GM23338 (cell line): Measurements from ENCODE around the gene CALR. TPM values are rescaled to one million over a fixed set of nuclear protein-coding genes. Genes with fewer than 3 reads are reported as not detected.

Source experiments
- ATAC-seq: fragments of 200-7000 bp; cut with Tn5 transposase; 3 replicates; pipeline ENCODE4 v1.9.1; 2020
- DNase-seq: peaks from one replicate; pipeline ENCODE4 v3.0.0-alpha.2; 2015; ENCODE audit warnings: low spot score
- H2AFZ ChIP-seq: fragments of 200-600 bp; sonication (generic); 2 replicates; pipeline ENCODE4 v1.8.0; 2016; ENCODE audit warnings: antibody characterized with exemption, mild to moderate bottlenecking, moderate library complexity
- H3F3A ChIP-seq: fragments of 200-600 bp; sonication (generic); replicated peaks from 2 replicates; pipeline ENCODE4 v1.8.0; 2017; ENCODE audit warnings: antibody characterized with exemption, mixed run types, low read depth
- H3K27ac ChIP-seq: fragments of 200-600 bp; sonication (generic); 2 replicates; pipeline ENCODE4 v1.6.1; 2016; ENCODE audit warnings: low read depth
- H3K27me3 ChIP-seq: fragments of 200-600 bp; sonication (generic); 2 replicates; pipeline ENCODE4 v1.8.0; 2016; ENCODE audit warnings: mild to moderate bottlenecking, mixed run types, moderate library complexity; ENCODE audit not compliant: insufficient read depth
- H3K36me3 ChIP-seq: fragments of 200-600 bp; sonication (generic); 2 replicates; pipeline ENCODE4 v1.8.0; 2016; ENCODE audit warnings: mild to moderate bottlenecking; ENCODE audit not compliant: insufficient read depth
- H3K4me1 ChIP-seq: fragments of 200-600 bp; sonication (generic); 2 replicates; pipeline ENCODE4 v1.8.0; 2016; ENCODE audit warnings: mild to moderate bottlenecking, moderate library complexity; ENCODE audit not compliant: insufficient read depth
- H3K4me2 ChIP-seq: fragments of 200-600 bp; sonication (generic); 2 replicates; pipeline ENCODE4 v1.7.1; 2017; ENCODE audit warnings: mixed run types
- H3K4me3 ChIP-seq: fragments of 200-600 bp; sonication (generic); 2 replicates; pipeline ENCODE4 v1.6.1; 2016; ENCODE audit warnings: mixed run types
- H3K79me2 ChIP-seq: fragments of 200-600 bp; sonication (generic); replicated peaks from 2 replicates; pipeline ENCODE4 v1.8.0; 2017; ENCODE audit warnings: mild to moderate bottlenecking; ENCODE audit not compliant: insufficient read depth
- H3K9me2 ChIP-seq: fragments of 200-600 bp; sonication (generic); 2 replicates; pipeline ENCODE4 v1.8.0; 2017; ENCODE audit not compliant: insufficient read depth
- H4K20me1 ChIP-seq: fragments of 200-600 bp; sonication (generic); replicated peaks from 2 replicates; pipeline ENCODE4 v1.8.0; 2017; ENCODE audit warnings: mild to moderate bottlenecking; ENCODE audit not compliant: insufficient read depth
- H3K27ac Mint-ChIP-seq: 2 replicates; pipeline ENCODE4 v1.8.0; 2020; ENCODE audit warnings: inconsistent platforms, mild to moderate bottlenecking, moderate library complexity, mixed read lengths
- H3K27me3 Mint-ChIP-seq: 3 replicates; pipeline ENCODE4 v1.8.0; 2022; ENCODE audit warnings: low read depth, mild to moderate bottlenecking, moderate library complexity, mixed read lengths, inconsistent platforms; ENCODE audit not compliant: insufficient read depth, poor library complexity
- H3K36me3 Mint-ChIP-seq: 3 replicates; pipeline ENCODE4 v1.8.0; 2021; ENCODE audit warnings: low read depth, mild to moderate bottlenecking, inconsistent platforms, moderate library complexity, mixed read lengths
- H3K4me1 Mint-ChIP-seq: 3 replicates; pipeline ENCODE4 v1.8.0; 2020; ENCODE audit warnings: mild to moderate bottlenecking, inconsistent platforms, mixed read lengths
- H3K4me3 Mint-ChIP-seq: 3 replicates; pipeline ENCODE4 v1.8.0; 2021; ENCODE audit warnings: moderate library complexity, mild to moderate bottlenecking, inconsistent platforms, mixed read lengths
- H3K9me3 Mint-ChIP-seq: 3 replicates; pipeline ENCODE4 v1.8.0; 2020; ENCODE audit warnings: moderate library complexity, mild to moderate bottlenecking, inconsistent platforms, mixed read lengths
- POLR2AphosphoS5 ChIP-seq: IDR thresholded peaks from 2 replicates; pipeline ENCODE4 v1.6.1; 2016; ENCODE audit warnings: antibody characterized with exemption, low read depth
- REST ChIP-seq: IDR thresholded peaks from one replicate; pipeline ENCODE4 v1.6.1; 2018; ENCODE audit warnings: antibody characterized with exemption; ENCODE audit not compliant: unreplicated experiment
- ZNF114 ChIP-seq: fragments of 250-450 bp; sonication (Bioruptor Pico); IDR thresholded peaks from 2 replicates; pipeline ENCODE4 v1.5.0; 2020; ENCODE audit warnings: mild to moderate bottlenecking, moderate library complexity
- ZNF462 ChIP-seq: fragments of 250-450 bp; sonication (Bioruptor Pico); IDR thresholded peaks from 2 replicates; pipeline ENCODE4 v1.5.0; 2020; ENCODE audit warnings: mild to moderate bottlenecking, moderate library complexity
- polyA plus RNA-seq: library from polyadenylated mRNA; unstranded; fragments of >200 nt; fragmentation: Nextera tagmentation; extraction: Ambion mirVana; gene quantifications from 2 replicates; pipeline ENCODE4 v1.2.1, GENCODE V29; 2016
- total RNA-seq: library from RNA; depleted of rRNA; stranded (reverse); fragments of >200 nt; shearing (Covaris generic); gene quantifications from 2 replicates; pipeline ENCODE4 v1.2.3, GENCODE V29; 2014

CALR gene
- total and polyA plus RNA-seq, 2 experiments from 2014 or later = 760 to 1,131 TPM

GRCh38 chr19:12979974-12980373 lies 41.6 kb downstream of the CALR start:
- Histone ChIP-seq H3K4me3 (no peak overlapping the region), H2AFZ (no peak overlapping the region), H3K27me3 (peaks cover 22% of the 10 kb centered on the region), H3F3A (peaks cover 7% of the 10 kb centered on the region; the same call in 1 of the 2 replicates), H3K4me2 (no peak overlapping the region), H4K20me1 (no peaks in the 10 kb centered on the region), H3K4me1 (no peaks in the 10 kb centered on the region; the same call in 1 of the 2 replicates), H3K36me3 (no peaks in the 10 kb centered on the region), H3K27ac (no peak overlapping the region), H3K9me2 (no peaks in the 10 kb centered on the region), H3K79me2 (no peaks in the 10 kb centered on the region)
- no peak overlapping the region for H3K4me3 Mint-ChIP-seq
- H3K27me3 Mint-ChIP-seq = peaks cover 10% of the 10 kb centered on the region
- ATAC-seq = no peak
- TF ChIP-seq REST = no peak
- TF ChIP-seq POLR2AphosphoS5 = no peak
- no peak for TF ChIP-seq ZNF462
- TF ChIP-seq ZNF114 = no peak
- H3K36me3 Mint-ChIP-seq = no peaks in the 10 kb centered on the region
- H3K4me1 Mint-ChIP-seq = peaks cover 2% of the 10 kb centered on the region
- no peak for DNase-seq
- no peak overlapping the region for H3K27ac Mint-ChIP-seq
- H3K9me3 Mint-ChIP-seq = no peaks in the 10 kb centered on the region
